CD14-positive monocyte (primary cell): ENCODE data around the gene CELF2. TPM values are rescaled to one million over a fixed set of nuclear protein-coding genes. Genes with fewer than 3 reads are reported as not detected.

Source experiments
- DNase-seq, 3 donors: peaks; one replicate each; pipeline ENCODE4 v3.0.0-alpha.2; 2011 to 2022
- H2AFZ ChIP-seq: 2 replicates; pipeline ENCODE4 v1.6.0; 2012; ENCODE audit warnings: mild to moderate bottlenecking, low read depth, low read length, inconsistent platforms; ENCODE audit not compliant: insufficient read depth, poor library complexity, severe bottlenecking
- H3K27ac ChIP-seq, 2 donors: 1 replicate in 1 of 2; 2 replicates in 1 of 2; pipeline ENCODE4 v1.5.1; 2012 to 2013; ENCODE audit warnings: low read length in 2 of 2, control low read depth in 1 of 2, inconsistent platforms in 1 of 2, low read depth in 1 of 2, mild to moderate bottlenecking in 1 of 2
- H3K27me3 ChIP-seq, 2 donors: one replicate each; pipeline versions ENCODE4 v1.6.0 to v1.6.1; 2011 to 2013; ENCODE audit warnings: low read length in 2 of 2; ENCODE audit not compliant: control insufficient read depth in 2 of 2, insufficient read depth in 2 of 2
- H3K36me3 ChIP-seq, 2 donors: replicated peaks in 1 of 2; 1 replicate in 1 of 2; 2 replicates in 1 of 2; pipeline versions ENCODE4 v1.5.1 to v1.6.1; 2012 to 2013; ENCODE audit warnings: low read length in 2 of 2, control low read depth in 1 of 2, inconsistent platforms in 1 of 2, mild to moderate bottlenecking in 1 of 2; ENCODE audit not compliant: insufficient read depth in 2 of 2, control insufficient read depth in 1 of 2
- H3K4me1 ChIP-seq, 2 donors: 1 replicate in 1 of 2; 2 replicates in 1 of 2; pipeline versions ENCODE4 v1.5.1 to v1.6.1; 2012 to 2013; ENCODE audit warnings: low read length in 2 of 2, control low read depth in 1 of 2, inconsistent platforms in 1 of 2, mild to moderate bottlenecking in 1 of 2, moderate library complexity in 1 of 2; ENCODE audit not compliant: insufficient read depth in 2 of 2, control insufficient read depth in 1 of 2
- H3K4me2 ChIP-seq: replicated peaks from 2 replicates; pipeline ENCODE3; 2012; ENCODE audit warnings: low read length, moderate library complexity, mild to moderate bottlenecking; ENCODE audit not compliant: poor library complexity, severe bottlenecking; ENCODE audit errors: extremely low read depth
- H3K4me3 ChIP-seq, 3 experiments: fragments of 200-600 bp in 1 of 3; sonication (generic) in 1 of 3; replicated peaks in 1 of 3; 1 replicate in 2 of 3; 2 replicates in 1 of 3; pipeline ENCODE4 v1.5.1; 2011 to 2013; ENCODE audit warnings: low read length in 3 of 3, mild to moderate bottlenecking in 3 of 3, control low read depth in 2 of 3, low read depth in 2 of 3, inconsistent platforms in 1 of 3, moderate library complexity in 1 of 3
- H3K79me2 ChIP-seq: 2 replicates; pipeline ENCODE4 v1.6.0; 2012; ENCODE audit warnings: mild to moderate bottlenecking, control low read depth, inconsistent platforms, low read length, moderate library complexity; ENCODE audit not compliant: insufficient read depth
- H3K9ac ChIP-seq: 2 replicates; pipeline ENCODE4 v1.6.0; 2017; ENCODE audit warnings: low read length, mild to moderate bottlenecking; ENCODE audit not compliant: insufficient read depth, poor library complexity, severe bottlenecking
- H3K9me3 ChIP-seq, 2 donors: replicated peaks in 1 of 2; 1 replicate in 1 of 2; 2 replicates in 1 of 2; pipeline versions ENCODE4 v1.5.1 to v1.6.1; 2012 to 2013; ENCODE audit warnings: low read length in 2 of 2, control low read depth in 1 of 2; ENCODE audit not compliant: control insufficient read depth in 1 of 2, insufficient read depth in 1 of 2
- H4K20me1 ChIP-seq: 2 replicates; pipeline ENCODE4 v1.6.0; 2012; ENCODE audit warnings: mild to moderate bottlenecking, low read length, control low read depth, moderate library complexity; ENCODE audit not compliant: insufficient read depth
- H3K27ac Mint-ChIP-seq, 7 donors: one replicate each; pipeline ENCODE4 v1.8.0; 2020; ENCODE audit warnings: mild to moderate bottlenecking in 7 of 7, mixed read lengths in 7 of 7, moderate library complexity in 6 of 7, inconsistent platforms in 2 of 7
- H3K27me3 Mint-ChIP-seq, 3 donors: one replicate each; pipeline ENCODE4 v1.8.0; 2021 to 2022; ENCODE audit warnings: low read depth in 3 of 3, mild to moderate bottlenecking in 3 of 3, mixed read lengths in 3 of 3, moderate library complexity in 3 of 3, inconsistent platforms in 1 of 3
- H3K36me3 Mint-ChIP-seq, 2 donors: one replicate each; pipeline ENCODE4 v1.8.0; 2020; ENCODE audit warnings: mixed read lengths in 2 of 2, inconsistent platforms in 1 of 2, mild to moderate bottlenecking in 1 of 2
- H3K4me1 Mint-ChIP-seq: one replicate; pipeline ENCODE4 v1.8.0; 2020; ENCODE audit warnings: mild to moderate bottlenecking, mixed read lengths
- H3K4me3 Mint-ChIP-seq, 2 donors: one replicate each; pipeline ENCODE4 v1.8.0; 2020; ENCODE audit warnings: mild to moderate bottlenecking in 2 of 2, mixed read lengths in 2 of 2, moderate library complexity in 1 of 2
- H3K9me3 Mint-ChIP-seq, 7 donors: one replicate each; pipeline ENCODE4 v1.8.0; 2020 to 2022; ENCODE audit warnings: mixed read lengths in 7 of 7, mild to moderate bottlenecking in 6 of 7, moderate library complexity in 6 of 7, inconsistent platforms in 2 of 7
- WGBS: methylation state at CpG from one replicate; pipeline ENCODE4 v1.1.5; 2013; ENCODE audit warnings: missing lambda C conversion rate; ENCODE audit not compliant: insufficient coverage; 5-methylcytosine and 5-hydroxymethylcytosine counted together
- intact Hi-C, 2 donors: fragments of 100-400 bp; cut with micrococcal nuclease; formaldehyde crosslinking; loops; one replicate each; pipeline versions ENCODE4 v1.15.0 to v1.15.1; 2023
- polyA plus RNA-seq, 3 donors: library from polyadenylated mRNA; depleted of rRNA in 1 of 3; unstranded in 2 of 3; stranded (reverse) in 1 of 3; fragments of 300-500 nt in 2 of 3; fragments of >200 nt in 1 of 3; fragmentation: Illumina TruSeq in 2 of 3; gene quantifications; 1 replicate in 2 of 3; 2 replicates in 1 of 3; pipeline ENCODE4 v1.2.3, GENCODE V29; 2012 to 2021
- TF ChIP-seq, protein P1 (sequence below): fragments of 200-600 bp; IDR thresholded peaks from one replicate; pipeline ENCODE4 v1.8.0; 2022; ENCODE audit warnings: antibody characterized with exemption, mild to moderate bottlenecking

Gene CELF2
- polyA plus RNA-seq, 3 donors, result 53.5 to 93.3 (median 80.5) TPM

DNA sequence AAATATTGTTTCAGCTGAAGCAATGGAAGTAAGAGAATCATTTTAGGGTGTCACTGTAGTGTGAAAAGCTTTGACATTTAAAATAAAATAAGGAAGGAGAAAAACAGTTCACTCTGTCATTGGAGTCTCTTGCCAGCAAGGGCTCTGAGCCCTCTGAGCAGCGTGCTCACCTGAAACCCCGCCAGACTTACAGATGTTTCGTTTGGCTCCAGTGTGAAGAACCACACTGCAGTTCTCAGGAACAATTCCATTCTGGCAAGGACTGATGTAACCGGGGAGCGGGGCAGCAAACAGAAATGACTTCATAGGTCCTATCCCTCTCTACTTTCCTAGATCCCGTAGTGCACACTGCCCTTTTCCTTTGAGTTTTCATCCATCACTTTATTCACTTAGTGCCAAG is 164.3 kb downstream of the CELF2 start:
- Histone ChIP-seq H3K79me2 (peaks cover 100% of the 10 kb centered on the region), H3K4me2 (no peak overlapping the region), H3K36me3 (peaks cover 28 to 43% of the 10 kb centered on the region in 2 donors), H3K4me1 (peaks cover 74 to 99% of the 10 kb centered on the region in 2 donors), H2AFZ (no peak overlapping the region), H3K9ac (no peak overlapping the region), H3K27me3 (no peaks in the 10 kb centered on the region), H4K20me1 (peaks cover 100% of the 10 kb centered on the region), H3K9me3 (peaks cover 0 to 6% of the 10 kb centered on the region in 2 donors), H3K27ac (peak overlapping the region; percentile 14 to 91), H3K4me3 (no peak overlapping the region)
- peaks cover 71 to 72% of the 10 kb centered on the region in 2 donors for H3K36me3 Mint-ChIP-seq
- H3K27ac Mint-ChIP-seq, result peak overlapping the region in 6 of 7 donors; percentile 15 to 97 (median 74)
- DNase-seq, result no peak
- peaks cover 0 to 1% (median 0%) of the 10 kb centered on the region in 3 donors for H3K27me3 Mint-ChIP-seq
- peaks cover 90% of the 10 kb centered on the region for H3K4me1 Mint-ChIP-seq
- intact Hi-C loops, result loop anchor here in 1 of 2 donors (5.0 kb wide), 1 partner anchor 45 kb away; no protein-coding TSS in a partner anchor
- WGBS, result 76% methylated on average over 5 of the region's 6 CpGs
- H3K9me3 Mint-ChIP-seq, result peaks cover 4 to 12% (median 6%) of the 10 kb centered on the region in 7 donors
- TF ChIP-seq, protein P1, sequence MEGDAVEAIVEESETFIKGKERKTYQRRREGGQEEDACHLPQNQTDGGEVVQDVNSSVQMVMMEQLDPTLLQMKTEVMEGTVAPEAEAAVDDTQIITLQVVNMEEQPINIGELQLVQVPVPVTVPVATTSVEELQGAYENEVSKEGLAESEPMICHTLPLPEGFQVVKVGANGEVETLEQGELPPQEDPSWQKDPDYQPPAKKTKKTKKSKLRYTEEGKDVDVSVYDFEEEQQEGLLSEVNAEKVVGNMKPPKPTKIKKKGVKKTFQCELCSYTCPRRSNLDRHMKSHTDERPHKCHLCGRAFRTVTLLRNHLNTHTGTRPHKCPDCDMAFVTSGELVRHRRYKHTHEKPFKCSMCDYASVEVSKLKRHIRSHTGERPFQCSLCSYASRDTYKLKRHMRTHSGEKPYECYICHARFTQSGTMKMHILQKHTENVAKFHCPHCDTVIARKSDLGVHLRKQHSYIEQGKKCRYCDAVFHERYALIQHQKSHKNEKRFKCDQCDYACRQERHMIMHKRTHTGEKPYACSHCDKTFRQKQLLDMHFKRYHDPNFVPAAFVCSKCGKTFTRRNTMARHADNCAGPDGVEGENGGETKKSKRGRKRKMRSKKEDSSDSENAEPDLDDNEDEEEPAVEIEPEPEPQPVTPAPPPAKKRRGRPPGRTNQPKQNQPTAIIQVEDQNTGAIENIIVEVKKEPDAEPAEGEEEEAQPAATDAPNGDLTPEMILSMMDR, result no peak
- no peak overlapping the region for H3K4me3 Mint-ChIP-seq

DNA sequence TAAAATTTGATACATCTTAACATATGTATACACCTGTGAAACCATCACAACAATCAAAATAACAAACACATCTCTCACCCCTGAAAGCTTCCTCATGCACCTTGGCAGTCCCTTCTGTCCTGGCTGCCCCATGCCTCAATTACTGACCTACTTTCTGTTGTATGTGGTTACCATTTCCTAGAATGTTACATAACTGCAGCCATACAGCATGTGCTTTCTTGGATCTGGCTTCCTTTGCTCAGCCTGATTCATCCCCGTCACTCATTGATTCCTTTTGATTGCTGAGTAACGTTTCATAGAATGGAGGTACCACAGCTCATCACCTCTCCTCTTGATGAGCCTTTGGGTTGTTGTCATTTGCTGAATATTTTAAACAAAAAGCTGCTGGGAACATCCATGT is 165.3 kb downstream of the CELF2 start:
- peaks cover 0 to 6% of the 10 kb centered on the region in 2 donors for H3K9me3 ChIP-seq
- H3K4me1 ChIP-seq, result peaks cover 66 to 89% of the 10 kb centered on the region in 2 donors
- H3K4me2 ChIP-seq, result peak overlapping the region; percentile 3
- TF ChIP-seq, protein P1, result no peak
- H3K9ac ChIP-seq, result no peak overlapping the region
- H3K27ac ChIP-seq, result peak overlapping the region in 1 of 2 donors; percentile 91
- Mint-ChIP-seq H3K27me3 (peaks cover 0 to 1% (median 0%) of the 10 kb centered on the region in 3 donors), H3K36me3 (peaks cover 67 to 71% of the 10 kb centered on the region in 2 donors), H3K4me3 (no peak overlapping the region), H3K4me1 (peaks cover 83% of the 10 kb centered on the region), H3K27ac (peak overlapping the region; percentile 26 to 97 (median 80)), H3K9me3 (peaks cover 4 to 10% (median 6%) of the 10 kb centered on the region in 7 donors)
- no CpG with 5 or more reads among the region's 2 CpGs for WGBS
- H3K36me3 ChIP-seq, result peaks cover 22 to 48% of the 10 kb centered on the region in 2 donors
- DNase-seq, result peak in 2 of 3 donors; percentile 37 to 51
- intact Hi-C loops, result loop anchor here in 1 of 2 donors (5.0 kb wide), 1 partner anchor 44 kb away; no protein-coding TSS in a partner anchor
- H3K27me3 ChIP-seq, result no peaks in the 10 kb centered on the region
- peaks cover 100% of the 10 kb centered on the region for H4K20me1 ChIP-seq
- no peak overlapping the region for H2AFZ ChIP-seq
- no peak overlapping the region for H3K4me3 ChIP-seq
- H3K79me2 ChIP-seq, result peaks cover 100% of the 10 kb centered on the region
